Mucosa of descending colon (tissue), 3 donors: ENCODE data around the gene ASPG. TPM values are rescaled to one million over a fixed set of nuclear protein-coding genes. Genes with fewer than 3 reads are reported as not detected.
A peak's percentile ranks its signal among the peaks of the same experiment; 100 is the strongest.

Experiments
- ATAC-seq: fragments of 200-7000 bp; cut with Tn5 transposase; one replicate; pipeline ENCODE4 v1.9.1; 2020; ENCODE audit warnings: mild to moderate bottlenecking, moderate library complexity
- DNase-seq, 3 donors: peaks; one replicate each; pipeline ENCODE4 v3.0.0-alpha.2; 2020
- H3K36me3 ChIP-seq: fragments of 200-600 bp; one replicate; pipeline ENCODE4 v1.8.0; 2021; ENCODE audit warnings: low read depth, mild to moderate bottlenecking
- H3K4me1 ChIP-seq: fragments of 200-600 bp; one replicate; pipeline ENCODE4 v1.8.0; 2021; ENCODE audit warnings: low read depth, mild to moderate bottlenecking
- H3K4me3 ChIP-seq: fragments of 200-600 bp; one replicate; pipeline ENCODE4 v1.8.0; 2021; ENCODE audit warnings: mild to moderate bottlenecking
- H3K9me3 ChIP-seq: fragments of 200-600 bp; one replicate; pipeline ENCODE4 v1.8.0; 2021; ENCODE audit warnings: mild to moderate bottlenecking
- CTCF ChIP-seq: fragments of 200-600 bp; IDR thresholded peaks from one replicate; pipeline ENCODE4 v1.8.0; 2022; ENCODE audit warnings: antibody characterized with exemption, mild to moderate bottlenecking
- intact Hi-C, 2 donors: fragments of 100-400 bp; cut with DNase I in 1 of 2; cut with micrococcal nuclease in 1 of 2; formaldehyde crosslinking; loops; one replicate each; pipeline versions ENCODE4 v1.11.0 to v1.11.1; 2022; cut with DNase I, micrococcal nuclease
- total RNA-seq, 3 donors: library from RNA; stranded (reverse); fragmentation: NEBNext Ultra II Directional in 2 of 3; extraction: Animal tissue kit (Norgen Biotek cat#: 25700) in 2 of 3; gene quantifications; one replicate each; pipeline versions ENCODE4 v1.2.1 to v1.2.4, GENCODE V29; 2021 to 2023
- donor health status: DM: no; HTN: no; CAD: no; lungs with moderate emphysema.
- donor health status: DM: no; HTN: no; CAD: no.
- donor health status: DM: no; HTN: yes; CAD: no.

ASPG gene
- total RNA-seq, 3 donors from 2014 or later, result 2.1 to 15.0 (median 14.2) TPM

DNA sequence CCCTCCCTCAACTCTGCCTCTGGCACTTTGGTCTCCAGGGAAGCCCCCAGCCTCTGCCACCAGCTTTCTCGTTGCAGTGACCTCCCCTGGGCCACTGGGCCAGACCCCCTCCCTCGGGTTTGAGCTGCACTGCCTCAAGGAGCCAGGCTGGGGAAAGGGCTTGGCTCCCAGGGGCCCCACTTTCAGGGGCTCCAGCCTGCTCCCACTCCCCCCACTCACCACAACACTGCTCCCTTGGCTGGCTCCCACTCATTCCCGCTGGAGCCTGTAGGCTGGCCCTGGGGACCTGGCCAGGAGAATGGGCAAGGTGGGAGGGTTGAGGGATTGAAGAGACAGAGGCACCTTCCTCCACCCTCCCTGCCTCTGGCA is 33.6 kb downstream of the ASPG start:
- DNase-seq (peak in 1 of 3 donors; percentile 18), ATAC-seq (no peak)
- intact Hi-C loops, result no loop called here
- Histone ChIP-seq H3K9me3 (no peaks in the 10 kb centered on the region), H3K4me3 (no peak overlapping the region), H3K4me1 (no peaks in the 10 kb centered on the region), H3K36me3 (no peaks in the 10 kb centered on the region)
- TF ChIP-seq CTCF, result no peak

GRCh38 chr14:104119488-104120251 is 34.2 kb downstream of the ASPG start:
- H3K4me1 ChIP-seq, result no peaks in the 10 kb centered on the region
- no peaks in the 10 kb centered on the region for H3K36me3 ChIP-seq
- H3K9me3 ChIP-seq, result no peaks in the 10 kb centered on the region
- intact Hi-C loops, result no loop called here
- no peak for TF ChIP-seq CTCF
- peak in 1 of 3 donors; percentile 21 for DNase-seq
- ATAC-seq, result no peak
- no peak overlapping the region for H3K4me3 ChIP-seq

- H3K4me1 ChIP-seq, result no peaks in the 10 kb centered on the region
- no peaks in the 10 kb centered on the region for H3K9me3 ChIP-seq
- ATAC-seq (no peak), DNase-seq (peak in 1 of 3 donors; percentile 7)
- no peak for TF ChIP-seq CTCF
- intact Hi-C loops, result no loop called here
- no peaks in the 10 kb centered on the region for H3K36me3 ChIP-seq
- no peak overlapping the region for H3K4me3 ChIP-seq
These were observed 34.8 kb downstream of the ASPG start for GRCh38 chr14:104120281-104120741.

- intact Hi-C loops, result no loop called here
- DNase-seq, result peak in 1 of 3 donors; percentile 12
- H3K4me3 ChIP-seq, result no peak overlapping the region
- no peaks in the 10 kb centered on the region for H3K36me3 ChIP-seq
- ATAC-seq, result no peak
- H3K9me3 ChIP-seq, result no peaks in the 10 kb centered on the region
- no peak for TF ChIP-seq CTCF
- no peaks in the 10 kb centered on the region for H3K4me1 ChIP-seq
These were observed 35.6 kb downstream of the ASPG start for GRCh38 chr14:104121142-104121541.

DNA sequence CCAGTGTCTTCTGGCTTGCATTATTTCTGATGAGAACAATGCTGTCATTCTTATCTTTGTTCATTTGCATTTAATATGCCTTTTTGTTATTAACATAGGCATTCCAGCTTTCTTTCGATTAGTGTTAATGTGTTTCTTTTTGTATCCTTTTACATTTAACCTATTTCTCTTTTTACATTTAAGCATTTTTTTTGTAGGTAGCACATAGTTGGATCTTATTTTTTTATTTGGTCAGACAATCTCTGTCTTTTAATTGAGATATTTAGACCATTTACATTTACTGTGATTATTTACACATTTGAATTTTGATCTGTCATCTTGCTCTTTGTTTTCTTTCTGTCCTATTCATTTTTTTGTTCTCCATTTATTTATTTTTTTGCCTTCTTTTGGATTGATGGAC is 38.4 kb downstream of the ASPG start:
- ATAC-seq, result no peak
- no peak for DNase-seq
- intact Hi-C loops, result no loop called here
- H3K4me3 ChIP-seq, result no peak overlapping the region
- no peaks in the 10 kb centered on the region for H3K36me3 ChIP-seq
- no peaks in the 10 kb centered on the region for H3K4me1 ChIP-seq
- no peaks in the 10 kb centered on the region for H3K9me3 ChIP-seq
- no peak for TF ChIP-seq CTCF
